ENCODE measurements around the gene DNAH2.
"Not testable (repeated sequence)": the region's sequence is repeated elsewhere in the genome, so short reads cannot be mapped to it uniquely, and the experiment has no call there.

Gene DNAH2

DNA sequence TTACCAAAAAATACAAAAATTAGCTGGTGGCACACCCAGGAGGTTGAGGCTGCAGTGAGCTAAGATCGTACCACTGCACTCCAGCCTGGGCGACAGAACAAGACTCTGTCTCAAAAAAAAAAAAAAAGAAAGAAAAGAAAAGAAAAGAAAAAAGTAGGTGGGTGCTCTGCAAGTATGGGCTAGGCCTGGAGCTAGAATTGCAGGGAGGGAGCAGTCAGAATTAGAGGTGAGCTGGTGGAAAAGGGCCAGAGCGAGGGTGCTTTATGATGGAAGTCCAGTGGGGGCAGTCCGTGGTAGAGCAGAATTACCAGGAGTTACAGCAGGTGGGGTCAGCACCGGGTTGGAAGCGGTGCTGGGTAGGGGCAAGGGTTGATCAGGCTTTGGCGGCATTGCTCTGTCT is 59.5 kb downstream of the DNAH2 start:
- no peak for DNase-seq (ENCODE audit: low spot score)

DNA sequence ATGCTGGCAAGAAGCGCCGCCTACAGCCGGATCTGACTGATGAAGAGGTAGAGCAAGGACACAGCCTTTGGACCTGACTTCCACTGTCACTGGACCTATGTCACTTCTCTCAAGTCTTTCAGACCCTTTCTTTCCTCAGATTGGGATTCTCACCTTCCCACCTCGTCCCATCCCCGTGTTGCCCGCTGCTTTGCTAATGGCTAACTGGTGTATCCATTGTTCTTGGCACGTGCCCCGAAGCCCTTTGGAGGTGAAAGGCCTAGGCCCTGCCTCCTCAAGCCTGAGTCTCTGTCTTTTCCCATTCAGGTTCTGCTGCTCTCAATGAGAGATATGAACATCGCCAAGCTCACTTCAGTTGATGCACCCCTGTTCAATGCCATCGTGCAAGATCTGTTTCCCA is 63.2 kb downstream of the DNAH2 start:
- no peak for DNase-seq (ENCODE audit: low spot score)

DNA sequence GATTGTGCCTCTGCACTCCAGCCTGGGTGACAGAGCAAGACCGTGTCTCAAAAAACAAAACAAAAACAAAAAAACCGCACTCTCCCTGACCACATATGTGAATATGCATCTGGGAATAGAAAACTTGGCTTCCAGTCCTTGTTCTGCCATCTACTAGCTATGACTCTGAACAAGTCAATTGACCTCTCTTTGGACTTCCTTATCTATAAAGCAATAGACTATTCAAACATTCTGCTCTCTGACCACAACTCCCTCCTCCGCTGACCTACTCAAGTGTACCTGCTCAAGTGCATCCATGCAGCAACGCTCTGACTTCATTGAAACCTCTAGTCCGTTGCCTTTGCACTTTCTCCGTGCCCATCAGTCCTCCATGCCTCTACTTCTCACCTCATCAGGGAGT is 63.9 kb downstream of the DNAH2 start:
- no peak for DNase-seq (ENCODE audit: low spot score)

DNA sequence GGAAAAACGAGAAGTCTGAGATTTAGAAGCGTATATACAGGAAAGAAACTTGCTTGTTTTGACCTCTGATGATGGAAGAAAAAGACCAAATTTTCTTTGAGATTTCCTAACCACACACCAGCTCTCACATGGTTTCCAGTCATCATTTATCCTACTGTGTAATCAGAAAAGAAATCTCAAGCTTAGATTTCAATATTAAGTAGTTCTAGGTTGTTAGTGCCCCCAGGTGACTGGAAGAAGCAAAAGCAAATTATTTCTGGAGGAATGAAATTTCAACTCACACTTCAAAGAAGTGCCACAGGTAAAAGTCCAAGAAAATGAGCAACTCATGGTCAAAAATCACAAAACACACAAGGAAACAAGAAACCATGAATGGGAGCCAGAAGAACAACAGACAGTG is 64.7 kb downstream of the DNAH2 start:
- no peak for DNase-seq (ENCODE audit: low spot score)

DNA sequence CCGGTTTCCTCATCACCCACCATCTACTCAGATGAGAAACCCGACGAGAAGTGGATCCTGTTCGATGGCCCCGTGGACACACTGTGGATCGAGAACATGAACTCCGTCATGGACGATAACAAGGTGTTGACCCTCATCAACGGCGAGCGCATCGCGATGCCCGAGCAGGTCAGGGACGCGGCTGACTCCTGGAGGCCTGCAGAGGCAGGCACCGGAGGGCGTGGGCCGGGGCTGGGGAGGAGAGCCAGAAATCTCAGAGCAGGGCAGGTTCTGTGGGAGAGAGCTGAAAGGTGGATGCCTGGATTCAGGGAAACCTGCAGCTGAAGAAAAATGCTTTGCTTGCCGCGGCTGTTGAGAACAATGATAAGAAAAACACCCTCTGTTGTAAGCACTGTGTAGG is 69.3 kb downstream of the DNAH2 start:
- DNase-seq (ENCODE audit: low spot score): no peak

DNA sequence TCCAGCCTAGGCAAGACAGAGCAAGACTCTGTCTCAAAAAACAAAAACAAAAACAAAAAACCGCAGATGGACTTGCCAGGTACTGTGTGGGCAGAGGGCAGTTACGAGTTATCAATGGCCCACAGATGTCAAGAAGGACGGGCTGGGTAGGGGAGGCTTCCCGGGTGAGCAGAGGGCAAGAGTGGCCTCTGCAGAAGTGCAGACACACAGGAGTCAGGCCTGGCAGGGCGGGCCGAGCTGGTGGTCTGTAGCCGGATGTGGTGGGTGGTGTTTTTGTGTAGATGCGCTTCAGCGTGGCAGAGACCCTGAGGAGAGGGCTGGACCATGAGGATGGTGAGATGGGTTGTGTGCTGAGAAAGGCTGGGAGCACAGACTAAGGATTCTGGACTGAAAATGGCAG is 71.6 kb downstream of the DNAH2 start:
- DNase-seq (ENCODE audit: low spot score): no peak

DNA sequence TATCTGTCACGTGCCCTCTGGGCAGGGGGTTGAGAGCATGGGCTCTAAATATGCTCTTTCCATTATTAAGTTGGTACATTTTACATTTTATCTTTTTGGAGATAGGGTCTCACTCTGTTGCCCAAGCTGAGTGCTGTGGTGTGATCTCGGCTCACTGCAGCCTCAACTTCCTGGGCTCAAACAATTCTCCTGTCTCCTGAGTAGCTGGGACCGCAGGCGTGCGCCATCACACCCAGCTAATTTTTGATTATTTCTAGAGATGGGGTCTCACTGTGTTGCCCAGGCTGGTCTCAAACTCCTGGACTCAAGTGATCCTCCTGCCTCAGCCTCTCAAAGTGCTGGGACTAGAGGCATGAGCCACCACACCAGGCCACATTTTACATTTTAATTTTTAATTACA is 72.6 kb downstream of the DNAH2 start:
- no peak for DNase-seq (ENCODE audit: low spot score)

DNA sequence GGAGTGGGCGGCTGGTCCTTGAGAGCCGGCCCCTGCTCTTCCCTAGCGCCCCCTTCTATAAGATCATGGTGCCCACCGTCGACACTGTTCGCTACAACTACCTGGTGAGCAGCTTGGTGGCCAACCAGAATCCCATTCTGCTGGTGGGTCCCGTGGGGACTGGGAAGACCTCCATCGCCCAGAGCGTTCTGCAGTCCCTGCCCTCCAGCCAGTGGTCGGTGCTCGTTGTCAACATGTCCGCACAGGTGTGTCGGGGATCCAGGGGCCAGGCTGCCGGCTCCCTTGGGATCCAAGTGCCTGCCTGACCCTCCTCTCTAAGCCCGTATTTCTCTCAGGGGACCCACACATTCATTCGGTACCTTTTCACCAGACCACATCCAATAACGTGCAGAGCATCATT is 75.1 kb downstream of the DNAH2 start:
- DNase-seq (ENCODE audit: low spot score): no peak

DNA sequence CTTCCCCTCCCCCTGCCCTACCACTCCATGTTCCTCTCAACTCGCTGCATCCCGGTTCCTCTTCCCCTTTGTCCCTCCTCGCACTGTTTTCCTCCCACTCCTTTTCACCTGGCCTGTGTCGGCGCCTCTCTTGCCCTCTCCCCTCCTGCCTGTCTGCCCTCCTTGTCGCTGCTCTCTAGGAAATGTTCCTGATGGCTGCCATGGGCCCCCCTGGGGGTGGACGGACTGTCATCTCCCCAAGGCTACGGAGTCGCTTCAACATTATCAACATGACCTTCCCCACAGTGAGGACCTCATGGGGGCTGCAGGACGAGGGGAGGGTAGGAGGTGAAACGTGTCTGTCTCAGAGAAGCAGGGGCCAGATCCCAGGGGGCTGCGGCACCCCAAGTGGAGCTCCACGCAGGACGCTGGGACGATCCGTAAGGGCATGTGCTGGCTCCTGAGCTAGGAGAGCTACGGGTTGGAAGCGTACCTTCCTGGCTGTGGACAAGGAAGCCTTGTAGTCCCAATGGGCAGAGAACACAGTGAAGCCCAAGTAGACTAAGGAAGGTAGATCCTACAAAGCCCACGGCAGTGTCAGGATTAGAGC is 76.6 kb downstream of the DNAH2 start:
- no peak for DNase-seq (ENCODE audit: low spot score)

DNA sequence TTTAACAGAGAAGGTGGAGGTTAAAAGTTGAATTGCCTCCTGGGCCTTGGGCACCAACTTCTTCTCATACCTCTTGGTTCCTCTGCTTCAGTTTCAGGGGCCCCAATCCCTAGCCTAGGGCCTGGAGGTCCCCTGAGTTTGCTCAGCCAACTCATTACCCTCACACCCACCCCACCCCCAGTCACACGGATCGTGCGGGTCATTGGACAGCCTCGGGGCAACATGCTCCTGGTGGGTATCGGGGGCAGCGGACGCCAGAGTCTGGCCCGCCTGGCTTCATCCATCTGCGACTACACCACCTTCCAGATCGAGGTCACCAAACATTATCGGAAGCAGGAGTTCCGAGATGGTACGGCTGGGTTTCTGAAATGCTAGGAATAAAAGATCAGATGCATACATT is 80.4 kb downstream of the DNAH2 start:
- no peak for DNase-seq (ENCODE audit: low spot score)

DNA sequence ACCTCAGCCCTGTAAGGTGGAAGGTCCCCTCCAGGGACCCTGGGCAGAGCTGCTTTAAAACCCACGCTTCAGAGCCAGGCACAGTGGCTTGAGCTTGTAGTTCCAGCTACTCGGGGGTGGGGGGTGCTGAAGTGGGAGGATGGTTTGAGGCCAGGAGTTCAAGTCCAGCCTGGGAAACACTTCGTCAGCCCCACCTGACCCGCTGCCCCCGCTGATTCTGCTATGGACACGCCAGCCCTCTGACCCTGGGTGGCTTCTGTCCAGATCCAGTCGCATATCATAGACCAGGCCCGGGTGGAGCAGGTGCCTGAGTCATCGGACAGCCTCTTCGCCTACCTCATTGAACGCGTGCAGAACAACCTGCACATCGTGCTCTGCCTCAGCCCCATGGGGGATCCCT is 81.3 kb downstream of the DNAH2 start:
- DNase-seq (ENCODE audit: low spot score): no peak

DNA sequence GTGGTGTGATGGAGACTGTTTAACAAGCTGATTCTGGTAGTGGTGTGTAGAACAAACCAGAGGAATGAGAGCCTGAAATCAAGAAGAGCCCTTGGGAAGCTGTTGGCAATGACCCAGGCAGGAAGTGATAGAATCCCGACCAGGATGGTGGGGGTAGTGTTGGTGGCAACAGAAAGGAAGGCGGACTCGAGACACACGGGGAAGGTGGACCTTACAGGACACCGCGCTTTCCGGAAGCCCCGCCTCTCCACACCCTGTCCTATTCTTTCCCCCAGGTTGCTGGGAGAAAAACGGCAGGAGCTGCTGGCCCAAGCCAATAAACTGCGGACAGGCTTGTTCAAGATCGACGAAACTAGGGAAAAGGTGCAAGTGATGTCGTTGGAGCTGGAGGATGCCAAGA is 86.4 kb downstream of the DNAH2 start:
- no peak for DNase-seq (ENCODE audit: low spot score)

DNA sequence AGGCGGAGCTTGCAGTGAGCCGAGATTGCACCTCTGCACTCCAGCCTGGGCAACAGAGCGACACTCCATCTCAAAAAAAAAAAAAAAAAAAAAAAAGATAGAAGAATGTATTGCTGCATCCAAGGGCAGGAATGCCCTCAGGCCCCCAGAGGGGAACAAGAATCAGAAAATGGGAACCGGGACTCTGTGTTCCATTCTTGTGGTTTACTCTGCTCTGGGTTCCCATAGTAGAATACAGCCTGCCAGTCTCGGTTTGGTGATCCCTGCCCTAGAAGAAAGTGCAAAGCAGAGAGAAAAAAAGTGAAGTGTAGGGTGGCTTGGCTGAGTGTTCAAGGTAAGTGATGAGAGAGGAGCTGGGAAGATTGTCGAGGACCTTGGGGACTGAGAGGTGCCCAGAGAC is 89.0 kb downstream of the DNAH2 start:
- no peak for DNase-seq (ENCODE audit: low spot score)

DNA sequence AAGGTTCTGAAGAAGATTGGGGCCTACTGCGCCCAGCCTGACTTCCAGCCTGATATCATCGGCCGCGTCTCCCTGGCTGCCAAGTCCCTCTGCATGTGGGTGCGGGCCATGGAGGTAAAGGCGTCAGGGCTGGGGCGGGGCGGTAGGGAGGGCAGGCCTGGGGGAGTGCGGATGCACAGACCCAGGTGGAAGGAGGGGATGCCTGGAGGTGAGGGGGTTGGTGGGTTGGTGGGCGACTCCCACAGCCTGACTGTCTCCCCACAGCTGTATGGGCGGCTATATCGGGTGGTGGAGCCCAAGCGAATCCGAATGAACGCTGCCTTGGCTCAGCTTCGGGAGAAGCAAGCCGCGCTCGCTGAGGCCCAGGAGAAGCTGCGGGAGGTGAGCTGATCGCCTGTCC is 89.7 kb downstream of the DNAH2 start:
- DNase-seq (ENCODE audit: low spot score): no peak

DNA sequence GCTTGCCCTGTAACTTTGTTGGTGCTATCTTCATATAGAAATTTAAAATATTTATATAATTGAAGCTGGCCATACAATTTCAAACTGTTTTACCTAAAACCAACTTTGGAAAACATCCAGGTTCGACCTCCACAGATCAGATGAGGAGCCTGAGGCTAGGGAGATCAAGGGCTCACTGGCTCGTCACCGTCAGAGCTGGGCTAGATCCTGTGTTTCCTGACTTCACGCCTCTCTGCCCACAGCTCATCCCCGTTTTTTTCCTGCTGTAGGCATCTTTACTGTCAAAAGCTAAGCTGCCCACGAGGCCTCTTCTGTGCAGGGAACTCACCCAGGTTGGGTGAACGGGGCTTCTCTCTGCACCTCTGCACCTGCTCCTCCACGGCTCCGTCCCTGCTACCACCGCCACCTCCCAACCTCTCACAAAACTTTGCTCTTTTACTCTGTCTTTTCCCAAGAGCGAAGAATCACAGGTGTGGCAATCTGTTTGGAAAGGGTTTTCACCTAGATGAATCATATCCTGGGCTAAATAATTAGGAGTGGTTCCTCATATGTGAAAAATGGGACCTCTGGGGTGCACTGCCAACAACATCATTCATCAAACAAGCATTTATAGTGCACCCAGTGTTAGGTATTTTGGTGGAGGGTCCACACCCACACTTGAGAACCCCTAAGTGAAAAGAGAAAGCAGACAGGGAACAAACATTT is 91.7 kb downstream of the DNAH2 start:
- DNase-seq (ENCODE audit: low spot score): no peak

DNA sequence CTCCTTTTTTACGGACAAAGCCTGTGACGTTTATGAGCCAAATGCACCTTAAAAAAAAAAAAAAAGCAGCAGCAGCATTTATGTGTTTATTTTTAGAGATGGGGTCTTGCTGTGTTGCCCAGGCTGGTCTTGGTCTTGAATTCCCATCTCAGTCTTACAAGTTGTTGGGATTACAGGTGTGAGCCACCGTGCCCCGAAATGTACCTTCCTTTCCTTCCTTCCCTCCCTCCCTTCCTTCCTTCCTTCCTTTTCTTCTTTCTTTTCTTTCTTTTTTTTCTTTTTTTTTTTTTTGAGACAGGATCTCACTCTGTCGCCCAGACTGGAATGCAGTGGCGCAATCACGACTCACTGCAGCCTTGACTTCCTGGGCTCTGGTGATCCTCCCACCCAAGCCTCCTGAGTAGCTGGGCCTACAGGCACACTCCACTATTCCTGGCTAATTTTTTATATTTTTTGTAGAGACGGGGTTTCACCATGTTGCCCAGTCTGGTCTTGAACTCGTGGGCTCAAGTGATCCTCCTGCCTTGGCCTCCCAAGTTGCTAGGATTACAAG is 92.3 kb downstream of the DNAH2 start:
- not testable (repeated sequence) for DNase-seq (ENCODE audit: low spot score)

DNA sequence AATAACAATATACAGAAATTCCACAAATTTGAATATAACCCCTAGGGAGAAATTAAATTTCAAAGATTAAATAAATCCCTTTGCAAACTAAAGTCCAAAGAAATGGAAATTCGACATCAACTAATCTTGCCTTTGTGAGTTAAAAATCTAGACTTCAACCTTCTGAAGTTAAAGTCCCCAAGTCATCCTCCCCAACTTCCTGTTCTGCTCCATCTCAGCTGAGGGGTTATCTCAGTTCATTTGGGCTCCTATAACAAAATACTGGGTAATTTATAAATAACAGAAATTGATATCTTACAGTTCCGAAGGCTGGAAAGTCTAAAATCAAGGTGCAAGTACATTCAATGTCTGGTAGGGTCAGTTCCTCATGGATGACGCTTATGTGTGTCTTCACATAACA is 93.7 kb downstream of the DNAH2 start:
- no peak for DNase-seq (ENCODE audit: low spot score)

DNA sequence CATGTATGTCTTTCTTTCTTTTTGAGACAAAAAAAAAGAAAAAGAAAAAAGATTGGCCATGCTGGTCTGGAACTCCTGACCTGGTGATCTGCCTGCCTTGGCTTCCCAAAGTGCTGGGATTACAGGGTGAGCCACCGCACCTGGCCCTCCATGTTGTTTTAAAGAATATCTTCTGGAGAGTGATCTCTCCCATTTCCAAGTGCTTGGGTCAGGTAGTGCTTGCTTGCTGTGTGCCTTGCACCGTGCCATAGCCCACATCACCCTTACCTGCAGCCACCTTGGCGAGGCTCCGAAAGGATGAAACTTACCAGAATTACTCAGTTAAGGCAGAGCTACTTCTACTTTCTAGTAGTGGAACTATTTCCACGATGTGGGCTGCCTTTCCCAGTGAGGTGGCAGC is 97.4 kb downstream of the DNAH2 start:
- DNase-seq (ENCODE audit: low spot score): no peak

DNA sequence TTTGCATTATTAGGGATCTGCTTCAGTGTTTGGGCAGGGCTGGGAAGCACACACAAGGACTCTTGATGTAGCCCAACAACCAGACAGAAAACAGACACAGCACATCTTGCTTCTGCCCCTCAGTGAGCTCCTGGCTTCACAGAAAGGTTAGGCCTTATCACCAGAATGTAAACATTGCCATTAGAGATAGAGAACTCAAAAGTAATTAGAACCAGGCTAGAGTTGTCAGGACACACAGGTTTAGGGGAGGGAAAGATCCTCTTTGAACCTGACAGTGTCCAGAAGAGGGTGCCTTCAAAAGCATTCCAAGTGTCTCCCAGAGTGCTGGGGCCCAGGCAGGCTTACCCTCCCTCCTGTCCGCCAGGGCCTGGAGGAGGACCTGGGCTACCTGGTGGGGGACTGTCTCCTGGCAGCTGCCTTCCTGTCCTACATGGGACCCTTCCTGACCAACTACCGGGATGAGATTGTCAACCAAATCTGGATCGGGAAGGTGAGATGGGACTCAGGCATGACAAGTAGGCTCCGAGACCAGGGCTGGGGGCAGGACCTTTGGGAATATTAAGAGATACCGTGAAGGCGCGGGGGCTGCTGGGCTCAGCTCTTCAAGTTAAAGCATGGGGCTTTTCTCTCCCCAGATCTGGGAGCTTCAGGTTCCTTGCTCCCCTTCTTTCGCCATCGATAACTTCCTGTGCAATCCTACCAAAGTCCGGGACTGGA is 99.5 kb downstream of the DNAH2 start:
- DNase-seq (ENCODE audit: low spot score): no peak

DNA sequence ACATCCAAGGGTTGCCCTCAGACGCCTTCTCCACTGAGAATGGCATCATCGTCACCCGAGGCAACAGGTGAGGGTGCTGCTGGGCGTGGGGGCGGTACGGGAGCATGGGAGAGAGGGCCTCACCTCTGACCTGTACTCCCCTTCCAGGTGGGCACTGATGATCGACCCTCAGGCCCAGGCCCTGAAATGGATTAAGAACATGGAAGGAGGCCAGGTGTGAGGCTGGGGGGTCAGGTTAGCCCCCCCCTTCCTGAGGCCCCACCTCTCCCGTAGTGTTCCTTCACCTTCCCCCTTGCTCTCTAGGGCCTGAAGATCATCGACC is 100.1 kb downstream of the DNAH2 start:
- no peak for DNase-seq (ENCODE audit: low spot score)

DNA sequence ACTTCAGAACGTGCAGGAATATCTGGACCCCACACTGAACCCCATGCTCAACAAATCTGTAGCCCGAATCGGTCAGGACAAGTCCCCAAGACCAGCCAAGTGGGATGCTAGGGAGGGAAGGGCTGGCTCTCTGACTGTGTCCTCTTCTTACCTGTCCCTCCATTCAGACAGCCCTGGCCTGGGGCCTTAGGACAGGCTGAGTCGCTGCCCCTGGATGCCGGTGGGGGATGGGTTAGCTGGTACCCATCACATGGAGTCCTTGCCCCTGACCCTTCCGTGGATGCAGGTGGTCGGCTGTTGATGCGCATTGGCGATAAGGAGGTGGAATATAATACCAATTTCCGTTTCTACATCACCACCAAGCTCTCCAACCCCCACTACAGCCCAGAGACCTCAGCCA is 100.5 kb downstream of the DNAH2 start:
- no peak for DNase-seq (ENCODE audit: low spot score)

DNA sequence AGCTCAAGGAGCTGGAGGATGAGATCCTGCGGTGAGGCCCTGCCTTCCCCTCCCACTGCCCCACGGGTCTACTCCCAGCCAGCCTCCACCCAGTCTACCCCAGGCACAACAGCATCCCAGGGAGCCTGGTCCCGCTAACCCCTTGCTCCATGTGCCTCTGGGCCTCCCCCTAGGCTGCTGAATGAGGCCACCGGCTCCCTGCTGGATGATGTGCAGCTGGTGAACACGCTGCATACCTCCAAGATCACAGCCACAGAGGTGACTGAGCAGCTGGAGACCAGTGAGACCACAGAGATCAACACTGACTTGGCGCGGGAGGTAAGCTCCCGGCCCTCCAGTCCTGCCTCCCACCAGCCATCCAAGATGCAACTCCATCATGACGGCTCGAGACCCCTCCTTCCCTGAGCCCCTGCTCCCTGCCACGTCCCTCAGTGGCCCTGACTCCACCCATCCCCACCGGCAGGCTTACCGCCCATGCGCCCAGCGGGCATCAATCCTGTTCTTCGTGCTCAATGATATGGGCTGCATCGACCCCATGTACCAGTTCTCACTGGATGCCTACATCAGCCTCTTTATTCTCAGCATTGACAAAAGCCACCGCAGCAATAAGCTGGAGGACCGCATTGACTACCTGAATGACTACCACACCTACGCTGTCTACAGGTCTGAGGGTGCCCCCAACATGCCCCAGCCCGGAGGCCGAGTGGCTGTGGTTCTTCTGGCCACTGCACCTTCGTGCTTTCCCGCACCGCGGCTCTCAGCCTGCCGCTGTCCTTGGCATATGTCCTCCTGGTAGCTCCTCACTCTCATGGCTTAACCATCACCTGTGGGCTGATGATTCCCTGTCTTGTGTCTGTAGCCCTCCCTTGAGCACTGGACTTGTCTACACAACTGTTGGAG is 101.5 kb downstream of the DNAH2 start:
- no peak for DNase-seq (ENCODE audit: low spot score)

DNA sequence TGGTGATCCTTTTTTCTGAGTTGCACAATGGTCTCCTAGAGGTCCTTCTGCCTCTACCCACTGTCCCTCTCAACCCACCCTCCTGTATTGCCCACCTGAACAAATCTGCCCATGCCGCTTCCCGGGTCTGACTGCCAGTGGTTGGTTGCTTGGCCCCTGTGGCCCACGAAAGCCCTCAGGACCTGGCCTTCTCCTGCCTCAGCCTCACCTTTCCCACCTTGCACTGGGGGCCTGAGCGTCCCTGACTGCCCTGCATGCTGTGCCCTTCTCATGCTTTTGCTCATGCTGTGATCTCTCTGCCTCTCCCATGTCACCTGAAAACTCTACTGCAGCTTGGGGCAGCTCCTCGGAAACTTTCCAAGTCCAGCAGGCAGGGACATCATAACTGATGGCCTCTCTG is 102.7 kb downstream of the DNAH2 start:
- DNase-seq (ENCODE audit: low spot score): no peak
